NCI-H128 (cell line): ENCODE measurements around the gene SLC30A2.

Source experiments
- DNase-seq: peaks from one replicate; lab custom pipeline; 2025; ENCODE audit not compliant: unreplicated experiment; lab: John Stamatoyannopoulos, UW

SLC30A2 gene

DNA sequence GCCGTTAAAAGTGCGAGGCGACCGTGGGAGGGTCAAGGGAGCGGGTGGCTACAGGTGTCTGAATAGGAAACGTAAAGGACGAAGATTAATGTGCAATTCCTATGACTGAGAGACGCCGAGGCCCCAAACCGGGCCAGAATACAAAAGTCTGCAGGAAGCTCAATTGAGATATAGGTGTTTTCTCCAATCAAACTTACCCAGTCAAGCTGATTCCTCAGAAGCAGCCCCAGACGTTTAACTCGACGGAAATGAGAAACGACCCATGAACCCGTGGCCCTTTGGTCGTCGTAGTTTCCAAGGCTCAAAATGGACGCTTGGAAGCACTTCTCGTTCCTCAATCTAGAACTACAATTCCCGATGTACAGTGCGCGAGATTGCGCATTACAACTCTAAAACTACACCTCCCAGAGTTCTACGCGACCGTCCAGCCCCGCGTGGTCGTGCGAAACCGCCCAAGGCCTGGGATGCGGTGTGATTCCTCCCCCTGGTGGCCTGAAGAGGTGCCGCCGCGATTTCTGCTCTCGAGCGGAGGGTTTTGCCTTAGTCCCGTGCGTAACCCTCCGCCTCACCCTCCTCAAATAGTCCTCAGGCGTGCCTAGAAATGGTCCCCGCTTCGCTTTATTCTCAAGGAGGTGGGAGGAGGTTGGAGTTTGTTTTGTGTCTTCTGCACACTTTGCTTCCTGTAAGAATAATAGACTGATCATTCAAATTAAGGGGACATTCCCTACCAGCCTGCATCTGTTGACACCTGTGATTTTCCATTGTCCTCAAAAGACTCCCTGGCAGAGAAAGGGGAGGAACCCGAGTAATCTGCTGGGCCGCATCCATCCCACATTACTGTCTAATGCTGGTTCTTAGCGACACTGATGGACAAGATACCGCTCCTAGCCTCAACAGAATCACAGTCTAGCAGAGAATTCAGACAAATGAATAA lies 47.8 kb downstream of the SLC30A2 start, which contains the start of gene PAFAH2:
PAFAH2 (minus strand) TSS at position 236 of the 934 bp plus-strand sequence. CDS start 7,247 bp downstream, outside the sequence.
- DNase-seq, result peak; percentile 100

DNA sequence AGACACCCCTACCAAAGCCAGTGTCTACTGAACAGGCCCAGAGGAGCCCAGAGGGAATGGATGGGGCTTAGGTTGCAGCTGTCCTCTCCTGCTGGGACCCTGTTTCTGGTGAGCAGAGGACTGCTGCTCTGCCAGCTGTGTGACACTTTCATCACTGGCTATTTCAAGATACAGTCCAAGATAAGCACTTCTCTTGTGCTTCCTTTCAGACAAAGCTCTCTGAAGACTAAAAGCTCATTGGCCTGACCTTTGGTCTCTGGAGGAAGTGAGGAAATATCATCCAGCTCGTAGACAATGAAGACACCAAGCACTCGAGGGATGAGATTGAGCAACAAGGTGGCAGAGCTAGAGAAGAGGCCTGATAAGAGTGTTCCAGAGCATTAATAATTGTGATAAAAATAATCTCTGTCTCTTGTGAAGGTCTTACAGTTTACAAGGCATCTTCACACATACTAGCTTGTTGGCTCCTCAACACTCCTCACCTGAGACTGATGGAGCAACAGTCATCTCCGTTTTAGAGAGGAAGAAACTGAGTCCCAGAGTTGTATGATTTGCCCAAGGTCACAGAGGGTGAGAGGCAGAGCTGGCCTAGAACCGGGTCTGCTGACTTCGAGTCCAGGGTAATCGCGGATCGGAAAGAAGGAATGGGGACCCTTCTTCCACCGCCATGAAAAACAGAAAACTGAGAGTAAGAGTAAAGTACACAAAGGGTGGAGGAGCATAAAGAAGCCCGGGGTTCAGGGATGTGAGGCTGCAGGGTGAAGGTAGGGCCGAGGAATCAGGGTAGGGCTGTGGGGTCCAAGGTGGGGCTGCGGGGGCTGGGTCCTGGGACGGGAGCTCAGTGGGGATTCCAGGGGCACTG lies 48.7 kb downstream of the SLC30A2 start:
- DNase-seq, result no peak

DNA sequence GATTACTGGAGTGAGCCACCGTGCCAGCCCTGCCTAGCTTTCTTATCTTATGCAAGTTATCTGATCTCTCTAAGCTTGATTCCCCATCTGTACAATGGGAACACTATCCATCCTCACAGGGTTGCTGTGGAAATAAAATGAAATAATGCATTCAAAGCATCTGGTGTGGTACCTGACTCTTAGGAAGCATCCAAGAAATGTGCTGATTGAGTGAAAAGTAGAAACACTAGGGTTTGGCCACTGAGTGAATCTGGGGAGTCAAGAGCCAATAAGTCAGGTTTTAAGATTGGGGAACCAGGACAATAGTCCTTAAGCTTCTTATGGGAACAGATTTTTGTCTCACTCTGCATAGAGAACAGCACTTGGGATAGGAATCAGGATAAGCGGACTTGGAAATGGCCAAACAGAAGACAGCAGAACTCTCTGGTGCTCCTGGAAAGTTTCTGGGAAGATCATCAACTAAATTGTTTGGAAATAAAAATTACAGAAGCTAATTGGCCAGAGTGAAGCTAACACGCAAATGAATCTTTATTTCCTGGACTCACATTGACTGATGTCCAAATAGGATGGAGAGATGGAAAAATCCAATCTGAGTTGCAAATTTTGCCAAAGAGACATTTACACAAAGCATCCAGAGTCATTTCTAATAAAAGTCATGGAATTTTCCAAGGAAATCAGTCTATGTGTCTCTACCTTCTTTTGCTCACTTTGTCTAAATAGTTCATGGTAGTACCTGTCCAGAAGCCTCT lies 51.3 kb downstream of the SLC30A2 start:
- no peak for DNase-seq

DNA sequence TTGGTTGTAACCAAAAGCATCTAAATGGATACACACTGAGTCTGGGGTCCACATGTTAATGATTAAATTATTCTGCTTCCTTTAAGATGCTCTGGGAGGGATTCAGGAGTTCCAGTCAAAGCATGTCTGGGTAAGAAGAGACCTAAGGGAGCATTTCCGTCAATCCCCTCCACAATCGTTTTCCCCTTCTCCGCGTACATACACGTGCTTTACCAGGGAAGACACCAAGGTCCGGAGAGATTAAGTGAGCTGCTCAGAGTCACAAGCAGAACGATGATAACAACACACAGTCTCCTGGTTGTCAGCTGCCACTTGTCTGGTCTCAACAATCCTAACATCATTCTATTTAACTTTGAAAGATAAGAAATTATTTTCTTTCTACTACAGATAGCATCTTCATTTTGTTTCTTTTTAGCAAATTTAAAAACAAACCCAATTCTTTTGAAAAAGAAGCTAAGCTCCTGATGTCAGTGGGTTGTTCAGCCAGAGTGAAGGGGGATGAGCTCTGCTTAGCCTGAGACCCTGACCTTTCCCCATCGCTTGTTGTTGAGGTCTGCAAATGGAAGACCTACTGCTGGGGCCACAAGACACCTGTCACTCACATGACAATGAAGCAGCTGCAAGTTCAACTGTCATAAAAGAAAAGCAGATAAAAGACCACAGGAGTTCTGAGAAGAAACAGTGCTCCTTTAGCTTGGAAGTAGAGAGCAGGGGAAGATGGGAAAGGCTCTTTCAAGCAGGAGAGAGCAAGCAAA lies 52.5 kb downstream of the SLC30A2 start:
- DNase-seq, result no peak

DNA sequence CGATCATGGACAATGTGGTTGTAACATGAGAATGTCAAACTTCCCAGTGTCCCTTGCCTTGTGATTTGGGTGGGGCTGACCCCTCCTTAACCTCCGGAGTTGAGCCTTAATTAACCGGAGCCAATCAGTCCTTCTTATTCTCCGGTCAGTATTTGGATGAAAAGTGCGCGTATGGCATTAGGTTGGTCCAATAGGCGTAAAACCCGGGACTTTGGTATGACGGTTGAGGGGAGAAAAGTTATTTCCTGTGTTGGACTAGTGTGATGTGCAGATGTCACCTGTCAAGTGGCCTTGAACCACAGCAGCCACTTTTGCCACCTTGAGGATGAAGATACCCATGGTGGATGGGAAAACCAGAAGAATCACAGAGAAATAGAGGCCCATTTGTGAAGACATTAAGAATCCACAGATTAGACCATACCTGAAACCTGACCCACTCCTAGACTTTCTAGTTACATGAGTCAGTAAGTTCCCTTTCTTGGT lies 53.2 kb downstream of the SLC30A2 start:
- DNase-seq, result no peak

DNA sequence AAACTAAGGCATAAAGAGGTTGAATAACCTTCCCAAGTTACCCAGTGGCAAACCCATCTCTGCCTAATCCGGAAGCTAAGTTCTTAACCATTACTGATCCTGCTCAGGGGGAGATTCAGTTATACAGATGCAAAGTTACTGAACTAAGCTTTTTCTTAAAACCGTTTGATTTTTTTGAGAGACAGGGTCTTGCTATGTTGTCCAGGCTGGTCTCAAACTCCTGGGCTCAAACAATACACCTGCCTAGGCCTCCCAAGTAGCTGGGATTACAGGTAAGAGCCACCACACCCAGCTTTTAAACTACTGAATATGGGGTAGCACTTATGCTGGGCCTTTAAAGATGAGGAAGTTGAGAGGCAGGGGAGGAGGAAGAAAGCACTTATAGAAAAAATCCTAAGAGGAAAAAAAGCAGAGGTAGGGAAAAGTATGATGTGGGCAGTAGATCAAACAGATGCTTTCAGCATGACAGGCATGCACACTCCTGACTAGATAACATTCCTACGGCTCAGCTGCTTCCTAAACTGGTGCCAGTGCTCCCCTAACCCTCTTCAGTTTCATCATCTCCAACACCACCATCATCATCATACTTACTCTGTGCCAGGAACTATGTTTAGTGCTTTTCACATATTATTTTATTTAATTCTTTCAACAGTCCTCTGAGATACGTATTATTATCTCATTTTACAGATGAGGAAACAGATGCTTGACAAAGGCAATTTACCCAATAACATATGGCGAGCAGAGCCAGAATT lies 53.8 kb downstream of the SLC30A2 start:
- DNase-seq, result no peak

DNA sequence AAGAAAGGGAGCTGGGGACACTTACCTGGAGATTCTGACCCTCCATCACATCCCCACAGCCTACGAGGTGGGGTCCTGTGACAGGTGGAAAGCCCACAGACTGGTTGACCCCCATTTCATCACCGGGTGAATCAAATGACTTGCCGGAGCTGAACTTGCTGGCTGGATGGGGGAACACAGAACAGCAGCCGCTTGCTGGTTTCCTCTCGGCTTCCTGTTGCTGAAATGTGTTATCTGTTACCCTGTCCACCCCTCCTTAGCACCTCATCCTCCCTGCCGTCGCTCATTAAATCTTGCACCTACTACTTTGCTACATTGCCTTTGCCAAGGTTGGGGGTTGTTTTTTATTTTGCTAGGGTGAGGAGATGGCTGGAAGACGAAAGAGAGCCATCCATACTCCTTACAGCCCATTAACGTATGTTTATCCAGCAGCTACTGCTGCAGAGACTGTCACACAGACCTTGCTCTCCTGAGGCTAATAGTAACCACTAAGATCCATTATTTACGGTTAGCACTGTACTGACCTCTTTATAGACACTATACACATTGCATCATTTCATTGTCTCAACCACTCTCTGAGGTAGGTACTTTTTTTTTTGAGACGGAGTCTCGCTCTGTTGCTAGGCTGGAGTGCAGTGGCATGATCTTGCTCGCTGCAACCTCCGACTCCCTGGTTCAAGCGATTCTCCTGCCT lies 55.1 kb downstream of the SLC30A2 start:
- no peak for DNase-seq

DNA sequence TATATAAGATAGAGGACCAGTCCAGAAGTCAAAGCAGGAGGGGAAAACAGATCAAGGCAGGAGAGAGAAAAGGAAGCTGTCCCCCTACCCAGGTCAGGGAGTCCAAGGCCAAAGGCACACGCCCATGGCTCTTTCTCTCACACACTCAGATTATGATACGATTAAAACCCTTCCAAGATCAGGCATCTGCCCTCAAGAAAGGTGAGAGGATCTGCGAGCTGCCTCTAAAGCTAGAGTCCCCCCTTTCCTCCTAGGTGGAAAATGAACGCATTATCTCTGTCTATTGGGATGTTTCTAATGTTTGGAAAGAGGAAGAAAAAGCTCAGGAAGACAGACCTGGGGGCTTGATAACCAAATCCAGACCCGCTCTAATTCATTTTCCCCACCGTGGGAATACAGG lies 55.7 kb downstream of the SLC30A2 start:
- no peak for DNase-seq

DNA sequence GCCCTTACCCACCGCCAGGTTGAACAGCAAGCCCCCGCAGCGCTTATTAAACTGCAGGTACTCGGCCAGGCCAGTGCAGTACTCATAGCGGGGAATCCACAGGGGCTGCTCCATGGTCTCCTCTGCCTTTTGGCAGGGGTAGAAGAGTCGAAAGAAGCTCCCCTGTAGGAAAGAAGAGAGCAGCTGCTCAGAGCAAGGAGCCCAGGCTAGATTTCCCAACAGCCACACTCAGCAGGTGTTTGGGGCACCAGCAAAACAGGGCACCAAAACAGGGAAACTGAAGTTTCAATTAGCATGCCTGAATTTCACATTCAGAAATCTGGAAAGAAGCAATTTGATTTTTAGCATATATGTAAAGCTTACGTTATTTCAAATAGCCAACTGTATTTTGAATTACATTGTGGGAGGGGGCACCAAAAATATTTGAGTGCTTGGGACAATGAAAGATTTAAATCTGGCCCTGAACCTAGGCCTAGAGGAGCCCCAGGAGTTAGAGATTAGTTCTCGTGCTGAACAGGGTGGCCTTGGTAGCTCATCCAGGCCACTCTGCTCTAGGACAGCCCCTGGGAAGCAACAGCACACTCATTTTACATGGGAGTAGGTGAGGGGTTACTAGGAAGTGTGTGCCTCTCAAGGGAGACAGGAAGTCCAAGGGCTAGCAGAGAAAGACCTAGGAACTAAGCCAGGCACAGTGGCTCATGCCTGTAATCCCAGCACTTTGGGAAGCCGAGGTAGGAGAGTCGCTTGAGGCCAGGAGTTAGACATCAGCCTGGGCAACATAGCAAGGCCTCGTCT lies 56.3 kb downstream of the SLC30A2 start:
- no peak for DNase-seq

DNA sequence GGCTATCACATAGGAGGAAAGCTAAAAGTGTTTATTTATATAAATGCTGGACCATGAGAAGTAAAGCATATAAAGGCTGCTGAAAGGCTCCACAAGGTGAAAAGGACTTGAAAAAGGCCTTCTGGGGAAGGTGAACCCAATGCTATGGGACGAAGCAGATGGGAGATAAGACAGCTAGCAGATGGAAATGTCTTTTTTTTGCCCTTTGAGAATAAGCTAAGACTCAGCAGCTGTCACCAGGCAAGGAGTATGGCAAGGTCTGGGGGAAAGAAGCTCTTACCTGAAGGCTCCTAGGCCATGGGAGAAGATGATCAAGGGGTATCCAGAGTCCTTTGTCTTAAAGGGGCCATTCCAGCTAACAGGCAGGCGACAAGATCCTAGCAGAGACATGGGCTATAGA lies 58.0 kb downstream of the SLC30A2 start:
- no peak for DNase-seq
